ENCODE results near the gene SCG2.

SCG2 gene

GRCh38 chr2:223570784-223571183, 31.4 kb downstream of the SCG2 start:
- no peak for DNase-seq

GRCh38 chr2:223566396-223566795, 35.8 kb downstream of the SCG2 start:
- DNase-seq = no peak

GRCh38 chr2:223563462-223563861, 38.7 kb downstream of the SCG2 start:
- no peak for DNase-seq

GRCh38 chr2:223562078-223562477, 40.1 kb downstream of the SCG2 start:
- no peak for DNase-seq

GRCh38 chr2:223560749-223561435, 41.3 kb downstream of the SCG2 start:
- no peak for DNase-seq

GRCh38 chr2:223558970-223559369, 43.2 kb downstream of the SCG2 start:
- DNase-seq = no peak

GRCh38 chr2:223554923-223555322, 47.2 kb downstream of the SCG2 start:
- no peak for DNase-seq

GRCh38 chr2:223549215-223549614, 52.9 kb downstream of the SCG2 start:
- no peak for DNase-seq

- no peak for DNase-seq
Observed at GRCh38 chr2:223548194-223548593, 54.0 kb downstream of the SCG2 start.
